H9 (cell line): ENCODE data around the gene TMEM52B. TPM values are rescaled to one million over a fixed set of nuclear protein-coding genes. Genes with fewer than 3 reads are reported as not detected.

Source experiments
- DNase-seq: peaks from one replicate; pipeline ENCODE4 v3.0.0-alpha.2; 2017
- H2AFZ ChIP-seq: one replicate; pipeline ENCODE4 v1.6.1; 2013; ENCODE audit warnings: mild to moderate bottlenecking, low read length, control low read depth, moderate library complexity
- H2AK5ac ChIP-seq: 2 replicates; pipeline ENCODE4 v1.6.1; 2013; ENCODE audit warnings: low read length, control low read depth, mixed read lengths; ENCODE audit not compliant: insufficient read length
- H2BK120ac ChIP-seq: one replicate; pipeline ENCODE4 v1.6.1; 2013; ENCODE audit warnings: low read depth, mild to moderate bottlenecking, low read length, control low read depth, inconsistent platforms; ENCODE audit not compliant: poor library complexity, severe bottlenecking
- H2BK12ac ChIP-seq: 2 replicates; pipeline ENCODE4 v1.6.1; 2013; ENCODE audit warnings: low read length, control low read depth, mixed read lengths, low read depth; ENCODE audit not compliant: insufficient read length
- H2BK15ac ChIP-seq: 2 replicates; pipeline ENCODE4 v1.6.1; 2013; ENCODE audit warnings: low read depth, low read length, control low read depth
- H2BK20ac ChIP-seq: one replicate; pipeline ENCODE4 v1.6.1; 2013; ENCODE audit warnings: low read depth, mild to moderate bottlenecking, low read length, control low read depth, inconsistent platforms; ENCODE audit not compliant: poor library complexity, severe bottlenecking
- H2BK5ac ChIP-seq: 2 replicates; pipeline ENCODE4 v1.6.1; 2013; ENCODE audit warnings: low read length, control low read depth, mixed read lengths; ENCODE audit not compliant: insufficient read length
- H3K14ac ChIP-seq: 2 replicates; pipeline ENCODE4 v1.6.1; 2013; ENCODE audit warnings: low read length, control low read depth; ENCODE audit not compliant: insufficient read depth
- H3K18ac ChIP-seq: 2 replicates; pipeline ENCODE4 v1.6.1; 2013; ENCODE audit warnings: low read depth, mild to moderate bottlenecking, mixed read lengths, low read length, control low read depth; ENCODE audit not compliant: insufficient read length
- H3K23ac ChIP-seq: 2 replicates; pipeline ENCODE4 v1.6.1; 2013; ENCODE audit warnings: low read length, control low read depth, mixed read lengths, low read depth; ENCODE audit not compliant: insufficient read length
- H3K23me2 ChIP-seq: 2 replicates; pipeline ENCODE4 v1.6.1; 2013; ENCODE audit warnings: low read depth, mild to moderate bottlenecking, mixed read lengths, low read length, control low read depth; ENCODE audit not compliant: insufficient read length, poor library complexity, severe bottlenecking
- H3K27ac ChIP-seq: 2 replicates; pipeline ENCODE4 v1.5.1; 2013; ENCODE audit warnings: low read length, control low read depth, mixed read lengths, low read depth; ENCODE audit not compliant: insufficient read length
- H3K27me3 ChIP-seq: 2 replicates; pipeline ENCODE4 v1.6.1; 2013; ENCODE audit warnings: low read length, control low read depth, inconsistent platforms; ENCODE audit not compliant: insufficient read depth
- H3K4ac ChIP-seq: 2 replicates; pipeline ENCODE4 v1.6.1; 2013; ENCODE audit warnings: low read depth, mild to moderate bottlenecking, control low read depth, inconsistent platforms, low read length, moderate library complexity
- H3K4me1 ChIP-seq: 2 replicates; pipeline ENCODE4 v1.6.1; 2013; ENCODE audit warnings: low read length, control low read depth, inconsistent platforms; ENCODE audit not compliant: insufficient read depth
- H3K4me2 ChIP-seq: 2 replicates; pipeline ENCODE4 v1.6.1; 2013; ENCODE audit warnings: low read length, control low read depth, mixed read lengths; ENCODE audit not compliant: insufficient read length, insufficient read depth
- H3K56ac ChIP-seq: 2 replicates; pipeline ENCODE4 v1.6.1; 2013; ENCODE audit warnings: low read depth, mild to moderate bottlenecking, mixed read lengths, low read length, control low read depth; ENCODE audit not compliant: insufficient read length
- H3K79me1 ChIP-seq: 2 replicates; pipeline ENCODE4 v1.6.1; 2013; ENCODE audit warnings: low read depth, mild to moderate bottlenecking, moderate library complexity, low read length, control low read depth, inconsistent platforms; ENCODE audit not compliant: insufficient read depth, poor library complexity, severe bottlenecking
- H3K79me2 ChIP-seq: 2 replicates; pipeline ENCODE4 v1.6.1; 2013; ENCODE audit warnings: low read length, control low read depth, inconsistent platforms; ENCODE audit not compliant: insufficient read depth
- H3K9ac ChIP-seq: 2 replicates; pipeline ENCODE4 v1.6.1; 2013; ENCODE audit warnings: low read length, control low read depth, mixed read lengths; ENCODE audit not compliant: insufficient read length; ENCODE audit errors: extremely low read depth
- H3K9me3 ChIP-seq: one replicate; pipeline ENCODE4 v1.6.1; 2013; ENCODE audit warnings: low read depth, low read length, inconsistent platforms; ENCODE audit not compliant: control insufficient read depth
- H3T11ph ChIP-seq: one replicate; pipeline ENCODE4 v1.6.1; 2013; ENCODE audit warnings: mild to moderate bottlenecking, low read length, control low read depth, inconsistent platforms
- H4K20me1 ChIP-seq: one replicate; pipeline ENCODE4 v1.6.1; 2013; ENCODE audit not compliant: control insufficient read depth, insufficient read length, insufficient read depth
- H4K5ac ChIP-seq: 2 replicates; pipeline ENCODE4 v1.6.1; 2013; ENCODE audit warnings: low read depth, mild to moderate bottlenecking, mixed read lengths, low read length, control low read depth; ENCODE audit not compliant: insufficient read length
- H4K8ac ChIP-seq: replicated peaks from 2 replicates; pipeline ENCODE4 v1.6.1; 2013; ENCODE audit warnings: low read length, control low read depth, mixed read lengths, low read depth; ENCODE audit not compliant: insufficient read length
- H4K91ac ChIP-seq: 2 replicates; pipeline ENCODE4 v1.6.1; 2013; ENCODE audit warnings: low read depth, mild to moderate bottlenecking, moderate library complexity, mixed read lengths, low read length, control low read depth; ENCODE audit not compliant: insufficient read length
- H3K27ac Mint-ChIP-seq, 3 experiments: 2 replicates in 2 of 3; 3 replicates in 1 of 3; pipeline ENCODE4 v1.8.0; 2020 to 2021; ENCODE audit warnings: mixed read lengths in 3 of 3, mild to moderate bottlenecking in 1 of 3, moderate library complexity in 1 of 3
- H3K27me3 Mint-ChIP-seq: 2 replicates; pipeline ENCODE4 v1.8.0; 2021; ENCODE audit warnings: low read depth, mild to moderate bottlenecking, moderate library complexity, mixed read lengths
- H3K36me3 Mint-ChIP-seq, 3 experiments: 2 replicates in 2 of 3; 3 replicates in 1 of 3; pipeline ENCODE4 v1.8.0; 2020 to 2021; ENCODE audit warnings: low read depth in 3 of 3, mixed read lengths in 3 of 3; ENCODE audit not compliant: insufficient read depth in 1 of 3
- H3K4me1 Mint-ChIP-seq, 2 experiments: 2 replicates each; pipeline ENCODE4 v1.8.0; 2020; ENCODE audit warnings: mixed read lengths in 2 of 2
- H3K4me3 Mint-ChIP-seq, 2 experiments: 2 replicates in 1 of 2; 3 replicates in 1 of 2; pipeline ENCODE4 v1.8.0; 2020 to 2021; ENCODE audit warnings: mild to moderate bottlenecking in 2 of 2, mixed read lengths in 2 of 2, moderate library complexity in 1 of 2
- H3K9me3 Mint-ChIP-seq, 2 experiments: 2 replicates in 1 of 2; 3 replicates in 1 of 2; pipeline ENCODE4 v1.8.0; 2020; ENCODE audit warnings: mild to moderate bottlenecking in 2 of 2, mixed read lengths in 2 of 2, moderate library complexity in 1 of 2
- CTCF ChIP-seq: fragments of 200-600 bp; sonication (generic); conservative IDR thresholded peaks from 3 replicates; pipeline ENCODE4 v1.8.0; 2021; ENCODE audit warnings: antibody characterized with exemption, mild to moderate bottlenecking
- total RNA-seq: library from RNA; stranded (reverse); gene quantifications from 2 replicates; pipeline ENCODE4 v1.2.1, GENCODE V29; 2021

The TMEM52B gene
- total RNA-seq, 1 experiment from 2014 or later, result not detected

DNA sequence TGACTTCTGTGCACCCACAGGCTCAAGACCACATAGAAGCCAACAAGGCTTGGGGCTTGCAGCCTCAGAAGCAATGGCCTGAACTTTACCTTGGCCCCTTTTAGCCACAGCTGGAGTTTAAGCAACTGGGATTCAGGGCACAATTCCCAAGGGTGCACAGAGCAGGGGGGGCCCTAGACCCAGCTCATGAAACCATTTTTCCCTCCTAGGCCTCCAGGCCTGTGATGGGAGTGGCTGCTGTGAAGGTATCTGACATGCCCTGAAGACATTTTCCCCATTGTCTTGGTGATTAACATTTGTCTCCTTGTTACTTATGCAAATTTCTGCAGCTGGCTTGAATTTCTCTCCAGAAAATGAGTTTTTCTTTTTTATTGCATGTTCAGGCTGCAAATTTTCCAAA, 55.7 kb downstream of the TMEM52B start:
- no peak overlapping the region for H4K5ac ChIP-seq

More for the DNA sequence above, 55.7 kb downstream of the TMEM52B start:
- no peaks in the 10 kb centered on the region for H3K4me1 ChIP-seq
- Mint-ChIP-seq H3K4me3 (no peak overlapping the region), H3K27me3 (no peaks in the 10 kb centered on the region; the same call in 1 of the 2 replicates), H3K4me1 (no peaks in the 10 kb centered on the region), H3K36me3 (peaks cover 15 to 35% (median 18%) of the 10 kb centered on the region in 3 experiments), H3K9me3 (peaks cover 35 to 37% of the 10 kb centered on the region in 2 experiments), H3K27ac (no peak overlapping the region)
- peaks cover 7% of the 10 kb centered on the region for H3K9me3 ChIP-seq
- H3K18ac ChIP-seq, result no peak overlapping the region
- no peak overlapping the region for H4K91ac ChIP-seq
- H3K79me2 ChIP-seq, result no peaks in the 10 kb centered on the region
- H4K8ac ChIP-seq, result no peak overlapping the region
- no peak overlapping the region for H2BK12ac ChIP-seq
- no peak for DNase-seq
- H3K4me2 ChIP-seq, result no peak overlapping the region
- no peak overlapping the region for H3K9ac ChIP-seq
- no peak overlapping the region for H2BK5ac ChIP-seq
- H4K20me1 ChIP-seq, result no peaks in the 10 kb centered on the region
- no peaks in the 10 kb centered on the region for H3K27me3 ChIP-seq
- H3K23ac ChIP-seq, result no peak overlapping the region
- H3K14ac ChIP-seq, result no peak overlapping the region
- no peaks in the 10 kb centered on the region for H3K79me1 ChIP-seq
- no peak overlapping the region for H2BK15ac ChIP-seq
- H3T11ph ChIP-seq, result no peak overlapping the region
- H2AK5ac ChIP-seq, result no peak overlapping the region
- H2AFZ ChIP-seq, result no peak overlapping the region
- no peak overlapping the region for H3K56ac ChIP-seq
- no peak overlapping the region for H3K4ac ChIP-seq
- H3K27ac ChIP-seq, result no peak overlapping the region
- H2BK20ac ChIP-seq, result no peak overlapping the region
- H3K23me2 ChIP-seq, result no peaks in the 10 kb centered on the region
- no peak overlapping the region for H2BK120ac ChIP-seq
- TF ChIP-seq CTCF, result no peak
